Uterus (tissue), 2 donors: ENCODE results near the gene CEP20.

ENCODE experiments used
- POLR2A ChIP-seq, 2 donors: fragments of 450-650 bp; IDR thresholded peaks; one replicate each; pipeline ENCODE4 v1.6.1; 2016; ENCODE audit warnings: antibody characterized with exemption in 2 of 2, mild to moderate bottlenecking in 1 of 2, moderate library complexity in 1 of 2
- TF ChIP-seq, protein P1 (sequence below), 4 experiments: fragments of 200-600 bp in 2 of 4; fragments of 450-650 bp in 2 of 4; sonication (generic) in 2 of 4; IDR thresholded peaks; one replicate each; pipeline ENCODE4 v1.5.1; 2016 to 2019; ENCODE audit warnings: antibody characterized with exemption in 4 of 4, mild to moderate bottlenecking in 2 of 4, moderate library complexity in 1 of 4

DNA sequence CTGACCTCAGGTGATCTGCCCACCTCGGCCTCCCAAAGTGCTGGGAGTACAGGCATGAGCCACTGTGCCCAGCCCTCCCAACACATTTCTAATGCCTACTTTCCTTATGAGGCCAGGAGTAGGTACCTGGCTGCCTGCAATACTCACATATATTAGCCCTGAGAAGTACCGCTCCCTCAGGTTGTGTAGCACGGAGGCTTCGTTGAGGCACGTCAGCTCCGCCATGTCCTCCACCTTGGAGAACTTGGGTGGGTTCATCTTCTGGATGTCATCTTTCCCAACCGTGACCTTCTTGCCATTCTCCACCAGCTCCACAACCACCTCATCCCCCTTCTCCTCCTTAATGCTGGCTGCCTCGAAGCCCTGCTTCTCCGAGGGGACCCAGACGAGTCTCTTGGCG, 50.6 kb downstream of the CEP20 start:
- TF ChIP-seq, protein P1, sequence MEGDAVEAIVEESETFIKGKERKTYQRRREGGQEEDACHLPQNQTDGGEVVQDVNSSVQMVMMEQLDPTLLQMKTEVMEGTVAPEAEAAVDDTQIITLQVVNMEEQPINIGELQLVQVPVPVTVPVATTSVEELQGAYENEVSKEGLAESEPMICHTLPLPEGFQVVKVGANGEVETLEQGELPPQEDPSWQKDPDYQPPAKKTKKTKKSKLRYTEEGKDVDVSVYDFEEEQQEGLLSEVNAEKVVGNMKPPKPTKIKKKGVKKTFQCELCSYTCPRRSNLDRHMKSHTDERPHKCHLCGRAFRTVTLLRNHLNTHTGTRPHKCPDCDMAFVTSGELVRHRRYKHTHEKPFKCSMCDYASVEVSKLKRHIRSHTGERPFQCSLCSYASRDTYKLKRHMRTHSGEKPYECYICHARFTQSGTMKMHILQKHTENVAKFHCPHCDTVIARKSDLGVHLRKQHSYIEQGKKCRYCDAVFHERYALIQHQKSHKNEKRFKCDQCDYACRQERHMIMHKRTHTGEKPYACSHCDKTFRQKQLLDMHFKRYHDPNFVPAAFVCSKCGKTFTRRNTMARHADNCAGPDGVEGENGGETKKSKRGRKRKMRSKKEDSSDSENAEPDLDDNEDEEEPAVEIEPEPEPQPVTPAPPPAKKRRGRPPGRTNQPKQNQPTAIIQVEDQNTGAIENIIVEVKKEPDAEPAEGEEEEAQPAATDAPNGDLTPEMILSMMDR (IDR thresholded peaks at IDR 0.05), result no peak
- no peak for TF ChIP-seq POLR2A (IDR thresholded peaks at IDR 0.05)
